ENCODE results near the gene OPCML. TPM values are rescaled to one million over a fixed set of nuclear protein-coding genes. Genes with fewer than 3 reads are reported as not detected.

The OPCML gene
- total RNA-seq, 1 experiment from 2014 or later = not detected

DNA sequence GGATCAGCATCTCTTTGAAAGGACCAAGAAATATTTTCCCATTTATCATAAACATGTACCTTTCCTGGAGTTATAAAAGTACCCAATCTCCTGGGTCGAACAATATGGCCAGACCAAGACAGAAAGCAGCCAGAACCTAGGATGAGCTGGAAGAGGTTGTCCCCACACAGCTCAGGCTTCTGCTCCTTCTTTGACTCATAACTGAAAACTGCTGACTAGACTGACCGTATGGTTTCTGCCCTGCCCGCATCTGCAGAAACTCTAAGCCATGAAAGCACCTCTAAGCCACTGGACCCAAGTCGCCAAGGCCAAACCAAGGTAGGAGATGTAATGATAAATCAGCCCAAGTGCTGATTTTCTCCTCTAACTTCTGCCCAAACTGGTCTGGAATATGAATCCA, 129.8 kb downstream of the OPCML start:
- peaks cover 8% of the 10 kb centered on the region for H3K27me3 Mint-ChIP-seq (ENCODE audit: insufficient read depth, unreplicated experiment)
- H3K9me3 ChIP-seq = no peaks in the 10 kb centered on the region
- no peaks in the 10 kb centered on the region for H3K4me1 ChIP-seq
- ChIA-PET CTCF (no interaction called here), POLR2A (no interaction called here)
- H3K4me1 Mint-ChIP-seq (ENCODE audit: low read depth, unreplicated experiment) = no peaks in the 10 kb centered on the region
- no peaks in the 10 kb centered on the region for H3K36me3 ChIP-seq (ENCODE audit: control insufficient read depth, insufficient read depth, low read length)
- no peaks in the 10 kb centered on the region for H3K36me3 Mint-ChIP-seq (ENCODE audit: insufficient read depth, unreplicated experiment)
- no peak overlapping the region for H3K27ac Mint-ChIP-seq (ENCODE audit: unreplicated experiment)
- H3K27me3 ChIP-seq (replicated peaks; ENCODE audit: control insufficient read depth, insufficient read depth, low read length) = no peaks in the 10 kb centered on the region; the same call in 1 of the 2 replicates
- H3K9me3 Mint-ChIP-seq (ENCODE audit: unreplicated experiment) = peaks cover 11% of the 10 kb centered on the region
- TF ChIP-seq, protein P1, sequence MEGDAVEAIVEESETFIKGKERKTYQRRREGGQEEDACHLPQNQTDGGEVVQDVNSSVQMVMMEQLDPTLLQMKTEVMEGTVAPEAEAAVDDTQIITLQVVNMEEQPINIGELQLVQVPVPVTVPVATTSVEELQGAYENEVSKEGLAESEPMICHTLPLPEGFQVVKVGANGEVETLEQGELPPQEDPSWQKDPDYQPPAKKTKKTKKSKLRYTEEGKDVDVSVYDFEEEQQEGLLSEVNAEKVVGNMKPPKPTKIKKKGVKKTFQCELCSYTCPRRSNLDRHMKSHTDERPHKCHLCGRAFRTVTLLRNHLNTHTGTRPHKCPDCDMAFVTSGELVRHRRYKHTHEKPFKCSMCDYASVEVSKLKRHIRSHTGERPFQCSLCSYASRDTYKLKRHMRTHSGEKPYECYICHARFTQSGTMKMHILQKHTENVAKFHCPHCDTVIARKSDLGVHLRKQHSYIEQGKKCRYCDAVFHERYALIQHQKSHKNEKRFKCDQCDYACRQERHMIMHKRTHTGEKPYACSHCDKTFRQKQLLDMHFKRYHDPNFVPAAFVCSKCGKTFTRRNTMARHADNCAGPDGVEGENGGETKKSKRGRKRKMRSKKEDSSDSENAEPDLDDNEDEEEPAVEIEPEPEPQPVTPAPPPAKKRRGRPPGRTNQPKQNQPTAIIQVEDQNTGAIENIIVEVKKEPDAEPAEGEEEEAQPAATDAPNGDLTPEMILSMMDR (IDR thresholded peaks at IDR 0.05; ENCODE audit: insufficient read depth in 1 of 2, low read depth in 1 of 2, low read length in 1 of 2, severe bottlenecking in 1 of 2, unreplicated experiment in 1 of 2) = no peak
- no peak overlapping the region for H3K4me3 ChIP-seq (ENCODE audit: low read depth, low read length)
- BruUV-seq (replicated peaks) = no TSS peak
- intact Hi-C loops (cut with micrococcal nuclease; ENCODE audit: unreplicated experiment) = no loop called here
- H3K4me3 Mint-ChIP-seq (ENCODE audit: unreplicated experiment) = no peak overlapping the region
- DNase-seq = no peak

DNA sequence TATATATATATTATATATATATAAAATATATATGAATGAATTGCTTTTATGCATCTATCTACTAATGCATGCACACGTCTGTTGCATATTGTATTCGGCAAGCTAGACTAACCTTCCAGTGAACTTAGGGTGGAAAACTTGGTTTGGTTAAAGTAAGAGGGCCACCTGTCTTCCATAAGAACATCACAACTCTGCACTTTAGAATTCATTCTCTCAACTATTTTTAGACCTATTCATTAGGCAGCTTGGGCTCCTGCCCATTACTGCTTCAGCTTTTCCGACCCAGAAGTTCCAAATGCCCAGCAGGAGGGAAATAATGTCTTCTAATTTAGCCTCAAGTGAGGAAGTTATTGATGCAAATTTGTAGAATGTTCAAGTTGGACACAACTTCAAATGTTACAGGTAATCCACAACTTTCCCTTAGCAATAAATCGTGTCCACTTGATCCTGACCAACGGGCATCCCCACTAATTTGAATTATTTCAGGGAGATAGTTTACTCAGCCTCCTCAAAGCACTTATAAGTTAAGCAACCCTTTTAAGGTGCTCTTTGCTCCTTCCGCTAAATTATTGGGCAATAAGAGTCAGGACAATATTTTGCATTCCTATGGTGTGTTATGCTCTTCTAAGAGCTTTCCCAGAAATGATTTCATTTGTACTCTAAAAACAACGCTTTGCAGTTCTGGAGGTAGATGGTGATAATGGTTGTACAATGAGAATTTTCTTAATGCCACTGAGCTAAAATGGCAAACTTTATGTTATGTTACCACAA, 132.3 kb downstream of the OPCML start:
- H3K9me3 Mint-ChIP-seq (ENCODE audit: unreplicated experiment) = peaks cover 11% of the 10 kb centered on the region
- Histone ChIP-seq H3K9me3 (no peaks in the 10 kb centered on the region), H3K27me3 (replicated peaks; ENCODE audit: control insufficient read depth, insufficient read depth, low read length) (no peaks in the 10 kb centered on the region; the same call in 1 of the 2 replicates), H3K4me1 (no peaks in the 10 kb centered on the region), H3K36me3 (ENCODE audit: control insufficient read depth, insufficient read depth, low read length) (no peaks in the 10 kb centered on the region), H3K4me3 (ENCODE audit: low read depth, low read length) (no peak overlapping the region)
- TF ChIP-seq, protein P1 (IDR thresholded peaks at IDR 0.05; ENCODE audit: insufficient read depth in 1 of 2, low read depth in 1 of 2, low read length in 1 of 2, severe bottlenecking in 1 of 2, unreplicated experiment in 1 of 2) = no peak
- POLR2A ChIA-PET = no interaction called here
- no peak for DNase-seq
- H3K4me1 Mint-ChIP-seq (ENCODE audit: low read depth, unreplicated experiment) = no peaks in the 10 kb centered on the region
- intact Hi-C loops (cut with micrococcal nuclease; ENCODE audit: unreplicated experiment) = no loop called here
- H3K36me3 Mint-ChIP-seq (ENCODE audit: insufficient read depth, unreplicated experiment) = no peaks in the 10 kb centered on the region
- peaks cover 4% of the 10 kb centered on the region for H3K27me3 Mint-ChIP-seq (ENCODE audit: insufficient read depth, unreplicated experiment)
- CTCF ChIA-PET = no interaction called here
- no TSS peak for BruUV-seq (replicated peaks)
- no peak overlapping the region for H3K27ac Mint-ChIP-seq (ENCODE audit: unreplicated experiment)
- H3K4me3 Mint-ChIP-seq (ENCODE audit: unreplicated experiment) = no peak overlapping the region

- CTCF ChIA-PET = no interaction called here
- intact Hi-C loops (cut with micrococcal nuclease; ENCODE audit: unreplicated experiment) = no loop called here
Observed at GRCh38 chr11:133399294-133399693, 133.0 kb downstream of the OPCML start.

More at GRCh38 chr11:133399294-133399693, 133.0 kb downstream of the OPCML start:
- peaks cover 4% of the 10 kb centered on the region for H3K27me3 Mint-ChIP-seq (ENCODE audit: insufficient read depth, unreplicated experiment)
- no peak overlapping the region for H3K27ac Mint-ChIP-seq (ENCODE audit: unreplicated experiment)
- no peaks in the 10 kb centered on the region for H3K36me3 ChIP-seq (ENCODE audit: control insufficient read depth, insufficient read depth, low read length)
- DNase-seq = no peak
- no peaks in the 10 kb centered on the region for H3K4me1 Mint-ChIP-seq (ENCODE audit: low read depth, unreplicated experiment)
- TF ChIP-seq, protein P1 (IDR thresholded peaks at IDR 0.05; ENCODE audit: insufficient read depth in 1 of 2, low read depth in 1 of 2, low read length in 1 of 2, severe bottlenecking in 1 of 2, unreplicated experiment in 1 of 2) = no peak
- BruUV-seq (replicated peaks) = no TSS peak
- H3K36me3 Mint-ChIP-seq (ENCODE audit: insufficient read depth, unreplicated experiment) = no peaks in the 10 kb centered on the region
- no peaks in the 10 kb centered on the region for H3K4me1 ChIP-seq
- POLR2A ChIA-PET = no interaction called here
- no peak overlapping the region for H3K4me3 ChIP-seq (ENCODE audit: low read depth, low read length)
- no peaks in the 10 kb centered on the region for H3K9me3 ChIP-seq
- no peaks in the 10 kb centered on the region; the same call in 1 of the 2 replicates for H3K27me3 ChIP-seq (replicated peaks; ENCODE audit: control insufficient read depth, insufficient read depth, low read length)
- no peak overlapping the region for H3K4me3 Mint-ChIP-seq (ENCODE audit: unreplicated experiment)
- H3K9me3 Mint-ChIP-seq (ENCODE audit: unreplicated experiment) = peaks cover 8% of the 10 kb centered on the region
